Small intestine (tissue), 7 donors: Measurements from ENCODE around the gene RALA. TPM values are rescaled to one million over a fixed set of nuclear protein-coding genes. Genes with fewer than 3 reads are reported as not detected.
A peak's percentile ranks its signal among the peaks of the same experiment; 100 is the strongest.
"Not testable (repeated sequence)": the region's sequence is repeated elsewhere in the genome, so short reads cannot be mapped to it uniquely, and the experiment has no call there.

ENCODE experiments used
- DNase-seq, 2 donors: peaks; one replicate each; pipeline versions ENCODE4 v3.0.0 to v3.0.0-alpha.2; 2013
- FAIRE-seq: peaks from 2 replicates; lab custom pipeline; 2012; peaks lifted over from hg19 to GRCh38; lab: Jason Lieb, UNC
- H3K27ac ChIP-seq, 3 donors: one replicate each; pipeline ENCODE4 v1.5.1; 2013; ENCODE audit warnings: low read length in 2 of 3, mild to moderate bottlenecking in 2 of 3, control low read depth in 1 of 3, inconsistent platforms in 1 of 3, low read depth in 1 of 3, moderate library complexity in 1 of 3
- H3K27me3 ChIP-seq, 3 donors: one replicate each; pipeline ENCODE4 v1.6.1; 2013; ENCODE audit warnings: low read length in 3 of 3, inconsistent platforms in 1 of 3; ENCODE audit not compliant: control insufficient read depth in 3 of 3, insufficient read depth in 3 of 3
- H3K36me3 ChIP-seq, 3 donors: one replicate each; pipeline ENCODE4 v1.6.1; 2013; ENCODE audit warnings: low read length in 3 of 3, inconsistent platforms in 1 of 3, low read depth in 1 of 3, mild to moderate bottlenecking in 1 of 3, moderate library complexity in 1 of 3; ENCODE audit not compliant: control insufficient read depth in 3 of 3, insufficient read depth in 2 of 3
- H3K4me1 ChIP-seq, 3 donors: one replicate each; pipeline ENCODE4 v1.6.1; 2013; ENCODE audit warnings: low read length in 2 of 3, inconsistent platforms in 1 of 3, low read depth in 1 of 3, mild to moderate bottlenecking in 1 of 3, moderate library complexity in 1 of 3; ENCODE audit not compliant: control insufficient read depth in 3 of 3, insufficient read depth in 2 of 3
- H3K4me3 ChIP-seq, 3 donors: one replicate each; pipeline ENCODE4 v1.5.1; 2013; ENCODE audit warnings: low read length in 3 of 3, control low read depth in 1 of 3, inconsistent platforms in 1 of 3, low read depth in 1 of 3, mild to moderate bottlenecking in 1 of 3, moderate library complexity in 1 of 3
- H3K9me3 ChIP-seq, 2 donors: one replicate each; pipeline ENCODE4 v1.6.1; 2013; ENCODE audit warnings: low read depth in 1 of 2, low read length in 1 of 2; ENCODE audit not compliant: control insufficient read depth in 2 of 2, insufficient read depth in 1 of 2
- WGBS, 3 donors: extraction: QIAGEN DNeasy Blood & Tissue Kit; methylation state at CpG; one replicate each; pipeline ENCODE4 v1.1.7; 2013; 5-methylcytosine and 5-hydroxymethylcytosine counted together
- polyA plus RNA-seq, 4 donors: library from polyadenylated mRNA; stranded (reverse) in 3 of 4; unstranded in 1 of 4; fragments of 200-250 nt in 3 of 4; fragments of 120-200 nt in 1 of 4; gene quantifications; one replicate each; pipeline versions ENCODE4 v1.2.1 to v1.2.3, GENCODE V29; 2013
- donor health status: healthy with polysubstance abuse.
- donor health status: control.
- donor health status: control.
- donor health status: Bipolar disorder and iron deficiency.
- donor health status: healthy.

Gene RALA
- polyA plus RNA-seq, 4 donors: 37.3 to 57.7 (median 49.7) TPM

DNA sequence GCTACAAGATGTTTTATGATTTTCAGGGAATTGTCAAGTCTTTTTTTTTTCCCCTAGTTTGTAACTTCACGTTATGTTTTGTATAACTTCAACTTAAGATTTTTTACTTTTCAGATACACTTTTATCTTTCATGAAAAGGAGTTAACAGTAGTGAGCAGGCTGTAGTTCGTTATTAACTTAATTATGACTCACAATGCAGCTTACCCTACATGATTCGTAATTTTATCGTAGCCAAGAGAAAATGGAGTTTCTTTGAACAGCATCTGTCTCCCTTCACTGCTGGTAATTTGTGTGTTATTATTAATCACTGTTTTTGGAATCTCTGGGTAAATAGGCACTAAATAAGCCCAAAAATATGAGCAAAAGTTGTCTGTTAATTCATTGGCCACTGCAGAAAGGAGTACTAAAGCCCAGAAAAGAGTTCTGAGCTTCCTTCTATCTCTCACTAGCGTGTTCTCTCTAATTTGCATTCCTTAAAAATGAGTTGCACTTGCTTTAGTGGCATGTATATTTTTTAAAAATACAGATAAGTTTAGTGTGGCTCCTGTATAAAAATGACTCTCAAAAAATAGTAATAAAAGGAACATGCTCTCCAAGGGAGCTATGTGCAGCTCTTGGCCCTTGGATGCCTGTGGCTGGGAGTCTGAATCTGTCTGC is 36.1 kb downstream of the RALA start:
- FAIRE-seq: no peak
- Histone ChIP-seq H3K27ac (no peak overlapping the region), H3K4me1 (peaks cover 0 to 6% (median 0%) of the 10 kb centered on the region in 3 donors), H3K27me3 (no peaks in the 10 kb centered on the region), H3K36me3 (peaks cover 0 to 15% (median 3%) of the 10 kb centered on the region in 3 donors), H3K9me3 (peaks cover 0 to 21% of the 10 kb centered on the region in 2 donors), H3K4me3 (no peak overlapping the region)
- 70 to 76% (median 75%) methylated on average over 5 of the region's 5 CpGs for WGBS, 3 donors
- no peak for DNase-seq

DNA sequence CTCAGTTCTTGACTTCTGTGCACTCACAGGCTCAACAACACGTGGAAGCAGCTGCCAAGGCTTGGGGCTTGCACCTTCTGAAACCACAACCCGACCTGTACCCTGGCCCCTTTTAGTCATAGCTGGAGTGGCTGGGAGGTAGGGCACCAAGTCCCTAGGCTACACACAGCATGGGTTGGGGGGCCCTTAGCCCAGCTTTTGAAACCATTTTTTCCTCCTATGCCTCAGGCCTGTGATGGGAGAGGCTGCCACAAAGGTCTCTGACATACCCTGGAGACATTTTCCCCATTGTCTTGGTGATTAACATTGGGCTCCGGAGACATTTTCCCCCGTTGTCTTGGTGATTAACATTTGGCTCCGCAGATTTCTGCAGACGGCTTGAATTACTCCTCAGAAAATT is 38.6 kb downstream of the RALA start:
- Histone ChIP-seq H3K27ac (no peak overlapping the region), H3K4me3 (no peak overlapping the region), H3K36me3 (peaks cover 0 to 13% (median 3%) of the 10 kb centered on the region in 3 donors), H3K9me3 (peaks cover 0 to 16% of the 10 kb centered on the region in 2 donors), H3K27me3 (no peaks in the 10 kb centered on the region), H3K4me1 (peaks cover 0 to 4% (median 0%) of the 10 kb centered on the region in 3 donors)
- FAIRE-seq: no peak
- DNase-seq: no peak
- WGBS, 3 donors: 92 to 98% (median 93%) methylated on average over 6 of the region's 6 CpGs

GRCh38 chr7:39663263-39663662 is 39.9 kb downstream of the RALA start:
- DNase-seq: no peak
- FAIRE-seq: no peak
- Histone ChIP-seq H3K36me3 (peaks cover 0 to 13% (median 3%) of the 10 kb centered on the region in 3 donors), H3K9me3 (peaks cover 0 to 16% of the 10 kb centered on the region in 2 donors), H3K27ac (no peak overlapping the region), H3K4me3 (no peak overlapping the region), H3K27me3 (no peaks in the 10 kb centered on the region), H3K4me1 (peaks cover 0 to 4% (median 0%) of the 10 kb centered on the region in 3 donors)

DNA sequence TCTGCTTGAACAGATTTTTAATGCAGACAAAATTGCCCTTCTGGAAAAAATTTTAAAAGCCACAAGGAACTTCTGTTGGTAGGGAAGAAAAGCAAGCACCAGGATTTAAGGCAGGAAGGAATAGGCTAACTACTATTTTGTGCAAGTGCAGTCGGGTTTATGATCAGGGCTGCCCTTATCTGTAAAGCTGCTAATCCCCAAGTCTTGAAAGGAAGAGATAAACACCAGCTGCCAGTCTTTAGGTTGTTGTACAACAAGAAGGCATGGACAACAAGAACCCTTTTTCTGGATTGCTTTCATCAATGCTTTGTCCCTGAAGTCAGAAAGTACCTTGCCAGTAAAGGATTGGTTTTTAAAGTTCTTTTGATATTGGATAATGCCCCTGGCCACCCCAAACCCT is 40.7 kb downstream of the RALA start:
- Histone ChIP-seq H3K9me3 (peaks cover 0 to 16% of the 10 kb centered on the region in 2 donors), H3K27ac (no peak overlapping the region), H3K4me3 (no peak overlapping the region), H3K36me3 (peaks cover 0 to 8% (median 0%) of the 10 kb centered on the region in 3 donors), H3K4me1 (peaks cover 0 to 4% (median 0%) of the 10 kb centered on the region in 3 donors), H3K27me3 (no peaks in the 10 kb centered on the region)
- 23 to 54% (median 26%) methylated on average over 1 of the region's 1 CpG for WGBS, 3 donors
- DNase-seq (peak in 1 of 2 donors; percentile 40), FAIRE-seq (no peak)

GRCh38 chr7:39664585-39664984 is 41.2 kb downstream of the RALA start:
- H3K4me3 ChIP-seq: no peak overlapping the region
- H3K27me3 ChIP-seq: no peaks in the 10 kb centered on the region
- 64 to 75% (median 74%) methylated on average over 3 of the region's 3 CpGs for WGBS, 3 donors
- H3K4me1 ChIP-seq: peaks cover 0 to 4% (median 0%) of the 10 kb centered on the region in 3 donors
- H3K27ac ChIP-seq: no peak overlapping the region
- FAIRE-seq (no peak), DNase-seq (no peak)
- H3K9me3 ChIP-seq: peaks cover 0 to 16% of the 10 kb centered on the region in 2 donors
- peaks cover 0 to 8% (median 3%) of the 10 kb centered on the region in 3 donors for H3K36me3 ChIP-seq

- Histone ChIP-seq H3K27ac (no peak overlapping the region), H3K27me3 (no peaks in the 10 kb centered on the region), H3K4me3 (no peak overlapping the region), H3K4me1 (peaks cover 0 to 4% (median 0%) of the 10 kb centered on the region in 3 donors), H3K36me3 (peaks cover 0 to 6% (median 3%) of the 10 kb centered on the region in 3 donors), H3K9me3 (peaks cover 0 to 8% of the 10 kb centered on the region in 2 donors)
- DNase-seq (no peak), FAIRE-seq (no peak)
- WGBS, 3 donors: 97 to 98% (median 97%) methylated on average over 2 of the region's 2 CpGs
Measured at GRCh38 chr7:39666562-39666961, 43.2 kb downstream of the RALA start.

DNA sequence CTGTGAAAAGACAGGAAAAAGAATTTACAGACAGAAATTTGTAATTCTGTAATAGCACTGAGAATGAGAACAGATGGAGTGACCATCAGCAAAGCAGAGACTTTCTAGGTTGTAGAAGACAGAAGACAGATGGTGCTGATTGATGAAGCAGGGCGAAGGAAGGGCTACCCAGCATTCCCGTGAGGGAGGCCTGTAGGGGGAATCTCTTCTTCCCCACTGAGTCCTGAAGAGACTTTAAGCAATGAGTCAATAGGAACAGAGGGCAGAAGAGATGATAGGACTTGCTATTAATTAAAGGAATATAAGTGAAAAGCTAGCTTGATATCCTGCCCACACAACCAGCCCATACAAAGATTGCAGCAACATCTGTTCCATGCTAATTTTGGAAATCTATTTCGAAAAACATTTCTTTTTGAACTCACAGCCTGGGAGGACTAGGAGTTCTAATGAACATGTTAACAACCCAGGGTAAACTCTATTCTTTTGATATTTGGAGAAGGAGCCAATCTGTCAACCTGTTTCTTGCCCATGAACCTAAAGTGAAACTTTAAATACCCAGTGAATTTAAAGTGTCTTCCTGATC is 44.1 kb downstream of the RALA start:
- no peak for DNase-seq
- WGBS, 3 donors: 65 to 92% (median 87%) methylated on average over 3 of the region's 3 CpGs
- no peaks in the 10 kb centered on the region for H3K27me3 ChIP-seq
- H3K4me1 ChIP-seq: peaks cover 0 to 4% (median 0%) of the 10 kb centered on the region in 3 donors
- H3K9me3 ChIP-seq: no peaks in the 10 kb centered on the region
- H3K36me3 ChIP-seq: peaks cover 0 to 3% (median 0%) of the 10 kb centered on the region in 3 donors
- H3K4me3 ChIP-seq: no peak overlapping the region
- H3K27ac ChIP-seq: no peak overlapping the region
- no peak for FAIRE-seq

DNA sequence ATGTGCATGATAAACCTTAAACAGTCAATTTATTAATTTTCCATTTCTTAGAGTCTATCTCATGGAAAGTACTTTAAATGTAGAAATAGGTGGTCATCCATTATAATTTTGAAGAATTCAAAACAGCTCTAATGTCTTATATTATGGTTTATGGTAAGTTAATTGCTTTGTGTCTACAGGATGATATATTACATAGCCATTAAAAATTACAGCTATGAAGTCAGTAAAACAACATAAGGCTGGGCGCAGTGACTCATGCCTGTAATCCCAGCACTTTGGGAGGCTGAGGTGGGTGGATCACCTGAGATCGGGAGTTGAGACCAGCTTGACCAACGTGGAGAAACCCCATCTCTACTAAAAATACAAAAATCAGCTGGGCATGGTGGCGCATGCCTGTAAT is 44.9 kb downstream of the RALA start:
- not testable (repeated sequence) for H3K4me1 ChIP-seq, H3K27ac ChIP-seq, H3K36me3 ChIP-seq, H3K27me3 ChIP-seq, H3K9me3 ChIP-seq, H3K4me3 ChIP-seq, FAIRE-seq, DNase-seq
- WGBS, 3 donors: 85 to 91% (median 87%) methylated on average over 4 of the region's 4 CpGs
